Sigmoid colon (tissue), 4 donors: Measurements from ENCODE around the gene PLEKHH3.

Experiments used
- EP300 ChIP-seq, 4 donors: sonication (generic); formaldehyde crosslinking; IDR thresholded peaks; one replicate each; pipeline ENCODE4 v1.6.1; 2017; ENCODE audit warnings: antibody characterized with exemption in 4 of 4
- POLR2A ChIP-seq, 2 donors: fragments of 450-650 bp; IDR thresholded peaks; one replicate each; pipeline ENCODE4 v1.6.1; 2016; ENCODE audit warnings: antibody characterized with exemption in 2 of 2, mild to moderate bottlenecking in 2 of 2, moderate library complexity in 2 of 2
- TF ChIP-seq, protein P1 (sequence below), 4 experiments: fragments of 450-650 bp in 3 of 4; fragments of 200-600 bp in 1 of 4; IDR thresholded peaks; one replicate each; pipeline ENCODE4 v1.5.1; 2016 to 2019; ENCODE audit warnings: antibody characterized with exemption in 4 of 4, mild to moderate bottlenecking in 3 of 4, moderate library complexity in 2 of 4

GRCh38 chr17:42665581-42666001, 11.2 kb downstream of the PLEKHH3 start:
- TF ChIP-seq POLR2A (IDR thresholded peaks at IDR 0.05) (no peak), EP300 (IDR thresholded peaks at IDR 0.05) (no peak)
- TF ChIP-seq, protein P1, sequence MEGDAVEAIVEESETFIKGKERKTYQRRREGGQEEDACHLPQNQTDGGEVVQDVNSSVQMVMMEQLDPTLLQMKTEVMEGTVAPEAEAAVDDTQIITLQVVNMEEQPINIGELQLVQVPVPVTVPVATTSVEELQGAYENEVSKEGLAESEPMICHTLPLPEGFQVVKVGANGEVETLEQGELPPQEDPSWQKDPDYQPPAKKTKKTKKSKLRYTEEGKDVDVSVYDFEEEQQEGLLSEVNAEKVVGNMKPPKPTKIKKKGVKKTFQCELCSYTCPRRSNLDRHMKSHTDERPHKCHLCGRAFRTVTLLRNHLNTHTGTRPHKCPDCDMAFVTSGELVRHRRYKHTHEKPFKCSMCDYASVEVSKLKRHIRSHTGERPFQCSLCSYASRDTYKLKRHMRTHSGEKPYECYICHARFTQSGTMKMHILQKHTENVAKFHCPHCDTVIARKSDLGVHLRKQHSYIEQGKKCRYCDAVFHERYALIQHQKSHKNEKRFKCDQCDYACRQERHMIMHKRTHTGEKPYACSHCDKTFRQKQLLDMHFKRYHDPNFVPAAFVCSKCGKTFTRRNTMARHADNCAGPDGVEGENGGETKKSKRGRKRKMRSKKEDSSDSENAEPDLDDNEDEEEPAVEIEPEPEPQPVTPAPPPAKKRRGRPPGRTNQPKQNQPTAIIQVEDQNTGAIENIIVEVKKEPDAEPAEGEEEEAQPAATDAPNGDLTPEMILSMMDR (IDR thresholded peaks at IDR 0.05) = no peak
